Upper lobe of left lung (tissue), 6 donors: ENCODE measurements around the gene FXYD1. TPM values are rescaled to one million over a fixed set of nuclear protein-coding genes. Genes with fewer than 3 reads are reported as not detected.
A peak's percentile ranks its signal among the peaks of the same experiment; 100 is the strongest.

Experiments
- ATAC-seq, 2 donors: fragments of 200-7000 bp; cut with Tn5 transposase; one replicate each; pipeline ENCODE4 v1.9.1; 2022; ENCODE audit warnings: mild to moderate bottlenecking in 2 of 2, moderate library complexity in 2 of 2; ENCODE audit not compliant: low FRiP score in 2 of 2
- DNase-seq, 2 donors: peaks; one replicate each; pipeline ENCODE4 v3.0.0-alpha.2; 2019 to 2020
- H3K27ac ChIP-seq, 4 donors: fragments of 200-600 bp; sonication (generic); one replicate each; pipeline ENCODE4 v1.5.1; 2016 to 2019
- H3K27me3 ChIP-seq, 4 donors: fragments of 200-600 bp; sonication (generic); one replicate each; pipeline ENCODE4 v1.5.1; 2017 to 2019
- H3K36me3 ChIP-seq, 4 donors: fragments of 200-600 bp; sonication (generic); one replicate each; pipeline ENCODE4 v1.5.1; 2016 to 2019
- H3K4me1 ChIP-seq, 4 donors: fragments of 200-600 bp; sonication (generic); one replicate each; pipeline ENCODE4 v1.5.1; 2018 to 2019
- H3K4me3 ChIP-seq, 4 donors: fragments of 200-600 bp; sonication (generic); one replicate each; pipeline ENCODE4 v1.5.1; 2017 to 2019; ENCODE audit warnings: mild to moderate bottlenecking in 2 of 4, moderate library complexity in 1 of 4
- H3K9me3 ChIP-seq, 4 donors: fragments of 200-600 bp; sonication (generic); one replicate each; pipeline ENCODE4 v1.5.1; 2018 to 2019
- EP300 ChIP-seq, 4 donors: sonication (generic); formaldehyde crosslinking; IDR thresholded peaks; one replicate each; pipeline ENCODE4 v1.5.1; 2017; ENCODE audit warnings: antibody characterized with exemption in 4 of 4, control low read depth in 2 of 4
- POLR2A ChIP-seq, 4 donors: fragments of 450-650 bp; IDR thresholded peaks; one replicate each; pipeline ENCODE4 v1.5.1; 2016 to 2017; ENCODE audit warnings: antibody characterized with exemption in 4 of 4, mild to moderate bottlenecking in 2 of 4
- POLR2AphosphoS5 ChIP-seq, 2 donors: sonication (generic); formaldehyde crosslinking; IDR thresholded peaks; one replicate each; pipeline ENCODE4 v1.5.1; 2017; ENCODE audit warnings: antibody characterized with exemption in 2 of 2
- WGBS, 2 donors: methylation state at CpG; one replicate each; pipeline ENCODE4 v1.1.5; 2017 to 2018; 5-methylcytosine and 5-hydroxymethylcytosine counted together
- total RNA-seq, 6 donors: library from RNA; depleted of rRNA in 4 of 6; stranded (reverse); fragments of >200 nt in 4 of 6; gene quantifications; one replicate each; pipeline versions ENCODE4 v1.1.0 to v1.2.1, GENCODE V29; 2016 to 2021
- TF ChIP-seq, protein P1 (sequence below), 6 experiments: fragments of 450-650 bp in 4 of 6; fragments of 200-600 bp in 2 of 6; sonication (generic) in 2 of 6; IDR thresholded peaks; one replicate each; pipeline ENCODE4 v1.5.1; 2016 to 2019; ENCODE audit warnings: antibody characterized with exemption in 6 of 6
- donor health status: DM: no; HTN: no; CAD: no; lungs with moderate emphysema.
- donor health status: DM: no; HTN: yes; CAD: no; lungs with severe emphysema.

Gene FXYD1
- total RNA-seq, 6 donors from 2014 or later: 3.8 to 64.9 (median 25.2) TPM

DNA sequence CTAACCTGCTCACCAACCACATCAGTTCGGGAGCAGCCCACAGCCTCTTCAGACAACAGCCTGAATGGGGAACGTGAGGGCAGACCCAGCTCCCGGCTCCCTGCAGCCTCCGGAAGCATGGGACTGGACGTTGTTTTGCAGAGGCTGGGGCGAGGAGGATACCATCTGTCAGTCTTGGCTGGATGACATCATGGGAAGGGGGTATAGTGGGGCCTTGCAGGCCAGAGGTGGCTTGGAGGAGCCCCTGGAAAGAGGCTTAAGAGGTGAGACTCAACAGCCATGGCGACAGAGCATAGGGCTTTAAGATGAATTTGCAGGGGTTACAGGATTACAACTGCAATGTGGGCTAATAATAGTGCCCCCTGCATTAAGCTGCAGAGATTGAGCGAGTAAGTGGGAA lies 21.5 kb upstream of the FXYD1 start:
- Histone ChIP-seq H3K9me3 (no peaks in the 10 kb centered on the region), H3K27me3 (no peaks in the 10 kb centered on the region), H3K27ac (peak overlapping the region; percentile 80 to 87 (median 84)), H3K4me3 (peak overlapping the region in 3 of 4 donors; percentile 29 to 52 (median 46)), H3K4me1 (peaks cover 13 to 47% (median 24%) of the 10 kb centered on the region in 4 donors), H3K36me3 (peaks cover 0 to under 1% (median 0%) of the 10 kb centered on the region in 4 donors)
- TF ChIP-seq POLR2AphosphoS5 (IDR thresholded peaks at IDR 0.05): no peak
- TF ChIP-seq, protein P1, sequence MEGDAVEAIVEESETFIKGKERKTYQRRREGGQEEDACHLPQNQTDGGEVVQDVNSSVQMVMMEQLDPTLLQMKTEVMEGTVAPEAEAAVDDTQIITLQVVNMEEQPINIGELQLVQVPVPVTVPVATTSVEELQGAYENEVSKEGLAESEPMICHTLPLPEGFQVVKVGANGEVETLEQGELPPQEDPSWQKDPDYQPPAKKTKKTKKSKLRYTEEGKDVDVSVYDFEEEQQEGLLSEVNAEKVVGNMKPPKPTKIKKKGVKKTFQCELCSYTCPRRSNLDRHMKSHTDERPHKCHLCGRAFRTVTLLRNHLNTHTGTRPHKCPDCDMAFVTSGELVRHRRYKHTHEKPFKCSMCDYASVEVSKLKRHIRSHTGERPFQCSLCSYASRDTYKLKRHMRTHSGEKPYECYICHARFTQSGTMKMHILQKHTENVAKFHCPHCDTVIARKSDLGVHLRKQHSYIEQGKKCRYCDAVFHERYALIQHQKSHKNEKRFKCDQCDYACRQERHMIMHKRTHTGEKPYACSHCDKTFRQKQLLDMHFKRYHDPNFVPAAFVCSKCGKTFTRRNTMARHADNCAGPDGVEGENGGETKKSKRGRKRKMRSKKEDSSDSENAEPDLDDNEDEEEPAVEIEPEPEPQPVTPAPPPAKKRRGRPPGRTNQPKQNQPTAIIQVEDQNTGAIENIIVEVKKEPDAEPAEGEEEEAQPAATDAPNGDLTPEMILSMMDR (IDR thresholded peaks at IDR 0.05): no peak
- TF ChIP-seq POLR2A (IDR thresholded peaks at IDR 0.05): no peak
- no peak for TF ChIP-seq EP300 (IDR thresholded peaks at IDR 0.05)
- WGBS, 2 donors: 55 to 68% methylated on average over 6 to 8 of the region's 8 CpGs
- ATAC-seq (no peak), DNase-seq (no peak)

DNA sequence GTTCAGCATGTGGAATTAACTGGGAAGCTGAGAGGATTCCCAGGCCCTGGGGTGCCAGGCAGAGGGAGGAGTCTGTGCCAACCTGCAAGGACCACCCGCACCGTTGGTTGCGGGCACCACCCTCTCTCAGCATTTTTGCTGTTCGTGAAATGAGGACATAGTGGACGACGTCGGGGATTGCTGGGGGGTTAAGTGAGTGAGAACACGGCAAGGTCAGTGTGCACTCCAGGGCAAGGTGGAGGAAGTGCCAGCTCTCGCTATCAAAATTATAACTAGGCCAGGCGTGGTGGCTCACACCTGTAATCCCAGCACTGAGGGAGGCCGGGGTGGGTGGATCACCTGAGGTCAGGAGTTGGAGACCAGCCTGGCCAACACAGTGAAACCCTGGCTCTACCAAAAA lies 20.8 kb upstream of the FXYD1 start:
- no peaks in the 10 kb centered on the region for H3K9me3 ChIP-seq
- 61% methylated on average over 9 to 11 of the region's 11 CpGs for WGBS, 2 donors
- H3K4me3 ChIP-seq: peak overlapping the region in 2 of 4 donors; percentile 46 to 52
- peaks cover 0 to 4% (median 0%) of the 10 kb centered on the region in 4 donors for H3K36me3 ChIP-seq
- H3K4me1 ChIP-seq: peaks cover 13 to 51% (median 27%) of the 10 kb centered on the region in 4 donors
- peak in 1 of 2 donors; percentile 65 for DNase-seq
- peak overlapping the region; percentile 75 to 87 (median 84) for H3K27ac ChIP-seq
- TF ChIP-seq POLR2AphosphoS5 (IDR thresholded peaks at IDR 0.05) (peak in 1 of 2 donors; percentile 30), POLR2A (IDR thresholded peaks at IDR 0.05) (no peak), EP300 (IDR thresholded peaks at IDR 0.05) (peak in 1 of 4 donors; percentile 11)
- TF ChIP-seq, protein P1 (IDR thresholded peaks at IDR 0.05): no peak
- peak in 1 of 2 donors; percentile 28 for ATAC-seq
- no peaks in the 10 kb centered on the region for H3K27me3 ChIP-seq

DNA sequence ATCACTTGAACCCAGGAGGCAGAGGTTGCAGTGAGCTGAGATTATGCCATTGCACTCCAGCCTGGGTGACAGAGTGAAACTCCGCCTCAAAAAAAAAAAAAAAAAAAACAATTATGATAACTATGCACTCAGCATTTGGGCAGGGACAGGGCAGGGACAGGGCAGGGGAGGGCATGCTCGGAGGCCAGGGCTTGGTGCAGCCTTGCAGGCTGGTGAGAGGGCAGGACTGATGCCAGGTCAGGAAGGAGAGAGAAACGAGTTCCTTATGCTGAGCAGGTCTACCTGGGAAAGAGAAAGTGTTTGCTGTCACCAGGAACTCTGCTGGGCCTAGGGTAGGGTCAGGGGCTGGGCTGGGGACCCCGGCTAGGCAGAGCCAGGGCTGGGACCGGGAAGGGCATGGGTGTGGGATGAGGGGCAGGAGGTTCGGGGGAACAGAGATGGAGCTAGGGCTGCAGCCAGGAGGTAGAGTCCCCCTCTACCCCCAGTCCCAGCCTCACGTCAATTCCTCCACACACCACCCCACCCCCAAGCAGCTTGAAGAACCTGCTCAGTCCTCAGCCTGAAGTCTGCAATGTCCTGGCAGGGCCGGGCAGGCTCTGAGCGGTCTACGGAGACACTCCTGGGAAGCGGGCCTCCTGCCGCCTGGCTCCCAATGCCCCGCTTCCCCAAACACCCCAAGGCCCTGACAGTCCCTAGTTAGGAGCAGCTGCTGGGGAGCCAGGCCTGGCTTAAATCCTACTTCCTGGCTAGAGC lies 20.2 kb upstream of the FXYD1 start:
- peaks cover 0 to 4% (median 0%) of the 10 kb centered on the region in 4 donors for H3K36me3 ChIP-seq
- no peaks in the 10 kb centered on the region for H3K9me3 ChIP-seq
- peak overlapping the region; percentile 75 to 87 (median 80) for H3K27ac ChIP-seq
- WGBS, 2 donors: 65 to 69% methylated on average over 11 to 13 of the region's 13 CpGs
- H3K4me3 ChIP-seq: peak overlapping the region; percentile 7 to 52 (median 27)
- no peaks in the 10 kb centered on the region for H3K27me3 ChIP-seq
- ATAC-seq (peak; percentile 22 to 90), DNase-seq (peak; percentile 66 to 88)
- H3K4me1 ChIP-seq: peaks cover 18 to 56% (median 32%) of the 10 kb centered on the region in 4 donors
- TF ChIP-seq POLR2AphosphoS5 (IDR thresholded peaks at IDR 0.05): no peak
- peak in 2 of 4 donors; percentile 13 to 65 for TF ChIP-seq POLR2A (IDR thresholded peaks at IDR 0.05)
- no peak for TF ChIP-seq EP300 (IDR thresholded peaks at IDR 0.05)
- TF ChIP-seq, protein P1 (IDR thresholded peaks at IDR 0.05): no peak

DNA sequence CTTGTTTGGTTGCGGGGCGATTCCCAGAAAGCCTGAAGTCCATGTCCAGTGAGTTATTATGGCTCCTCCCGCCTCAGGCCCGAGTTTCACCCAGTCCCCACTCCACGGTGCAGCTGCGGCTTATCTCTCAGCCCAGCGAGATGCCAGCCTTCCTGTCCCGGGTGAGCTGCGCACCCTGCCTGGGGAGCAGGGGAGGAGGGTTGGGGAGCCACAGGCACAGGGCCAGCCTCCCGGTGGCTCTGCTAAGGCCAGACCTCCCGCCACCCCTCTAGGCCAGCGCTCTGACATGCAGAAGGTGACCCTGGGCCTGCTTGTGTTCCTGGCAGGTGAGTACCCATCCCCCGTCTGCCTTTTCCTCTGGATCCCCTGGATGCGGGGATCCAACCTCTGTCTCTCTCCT lies 19.5 kb upstream of the FXYD1 start:
- Histone ChIP-seq H3K9me3 (no peaks in the 10 kb centered on the region), H3K27me3 (no peaks in the 10 kb centered on the region), H3K4me1 (peaks cover 22 to 63% (median 38%) of the 10 kb centered on the region in 4 donors), H3K36me3 (peaks cover 0 to 4% (median 0%) of the 10 kb centered on the region in 4 donors), H3K4me3 (peak overlapping the region in 3 of 4 donors; percentile 19 to 52 (median 35)), H3K27ac (peak overlapping the region; percentile 75 to 87 (median 80))
- WGBS, 2 donors: 30 to 31% methylated on average over 5 to 14 of the region's 14 CpGs
- DNase-seq (peak in 1 of 2 donors; percentile 55), ATAC-seq (no peak)
- TF ChIP-seq POLR2A (IDR thresholded peaks at IDR 0.05) (no peak), POLR2AphosphoS5 (IDR thresholded peaks at IDR 0.05) (no peak), EP300 (IDR thresholded peaks at IDR 0.05) (no peak)
- TF ChIP-seq, protein P1 (IDR thresholded peaks at IDR 0.05): no peak
